WERI-Rb-1 (cell line): ENCODE results near the gene NRSN2.

Source experiments
- DNase-seq: peaks from one replicate; pipeline ENCODE4 v3.0.0-alpha.2; 2020
- H3K27ac ChIP-seq: fragments of 250-450 bp; sonication (Bioruptor Pico); 2 replicates; pipeline ENCODE4 v1.5.1; 2020; ENCODE audit warnings: mild to moderate bottlenecking, moderate library complexity
- H3K27me3 ChIP-seq: fragments of 250-450 bp; sonication (Bioruptor Pico); 2 replicates; pipeline ENCODE4 v1.5.1; 2021; ENCODE audit warnings: mild to moderate bottlenecking, low read depth, moderate library complexity; ENCODE audit not compliant: insufficient read depth, severe bottlenecking
- H3K36me3 ChIP-seq: fragments of 250-450 bp; sonication (Bioruptor Pico); 2 replicates; pipeline ENCODE4 v1.5.1; 2020; ENCODE audit warnings: mild to moderate bottlenecking, moderate library complexity
- H3K4me3 ChIP-seq: 2 replicates; pipeline ENCODE4 v1.5.1; 2011; ENCODE audit warnings: low read depth, mild to moderate bottlenecking, control low read depth, low read length
- H3K9me3 ChIP-seq: fragments of 250-450 bp; sonication (Bioruptor Pico); 2 replicates; pipeline ENCODE4 v1.5.1; 2021; ENCODE audit warnings: mild to moderate bottlenecking, moderate library complexity; ENCODE audit not compliant: severe bottlenecking
- TF ChIP-seq, protein P1 (sequence below): IDR thresholded peaks from 2 replicates; pipeline ENCODE4 v1.5.1; 2011; ENCODE audit warnings: low read depth, mild to moderate bottlenecking, control low read depth, inconsistent platforms, low read length

NRSN2 gene

DNA sequence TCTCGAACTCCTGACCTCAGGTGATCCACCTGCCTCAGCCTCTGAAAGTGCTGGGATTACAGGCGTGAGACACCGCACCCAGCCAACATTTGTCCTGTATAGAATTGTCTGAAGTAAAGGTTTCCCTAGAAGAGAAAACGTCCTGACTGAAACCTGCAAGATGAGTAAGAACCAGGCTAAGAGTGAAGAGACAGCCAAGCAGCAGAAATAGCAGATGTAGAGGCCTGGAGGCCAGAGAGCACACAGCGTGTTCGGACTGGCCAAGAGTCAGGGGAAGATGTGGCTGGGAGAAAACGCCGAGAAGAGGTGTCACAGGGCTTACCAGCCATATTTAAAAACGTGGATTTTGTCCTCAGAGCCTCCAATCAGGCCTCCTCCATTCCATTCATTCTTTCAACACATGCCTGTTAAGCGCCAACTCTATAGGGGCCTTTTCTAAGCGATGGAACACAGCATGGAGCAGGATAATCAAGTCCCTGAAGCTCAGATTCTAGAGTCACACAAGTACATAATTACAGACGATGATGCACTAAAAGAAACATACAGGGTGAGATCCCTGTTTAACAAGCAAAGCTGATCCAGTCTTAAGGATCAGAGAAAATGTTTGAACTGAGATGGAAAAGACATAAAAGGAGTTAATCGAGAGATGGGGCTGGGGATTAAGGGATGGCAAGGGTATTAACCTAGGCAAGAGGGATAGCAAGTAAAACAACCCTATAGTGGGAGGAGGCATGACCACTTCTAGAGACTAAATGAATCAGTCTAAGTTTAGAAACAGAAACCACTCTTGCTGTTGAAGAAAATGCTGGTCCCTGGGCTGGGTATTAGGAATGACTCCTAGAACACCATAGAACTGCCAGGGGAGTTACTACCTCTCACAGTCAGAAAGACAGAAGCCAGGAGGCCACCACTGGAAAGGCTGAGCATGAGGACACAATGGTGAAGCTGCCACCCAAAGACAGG is 44.7 kb upstream of the NRSN2 start:
- no peak overlapping the region for H3K4me3 ChIP-seq

DNA sequence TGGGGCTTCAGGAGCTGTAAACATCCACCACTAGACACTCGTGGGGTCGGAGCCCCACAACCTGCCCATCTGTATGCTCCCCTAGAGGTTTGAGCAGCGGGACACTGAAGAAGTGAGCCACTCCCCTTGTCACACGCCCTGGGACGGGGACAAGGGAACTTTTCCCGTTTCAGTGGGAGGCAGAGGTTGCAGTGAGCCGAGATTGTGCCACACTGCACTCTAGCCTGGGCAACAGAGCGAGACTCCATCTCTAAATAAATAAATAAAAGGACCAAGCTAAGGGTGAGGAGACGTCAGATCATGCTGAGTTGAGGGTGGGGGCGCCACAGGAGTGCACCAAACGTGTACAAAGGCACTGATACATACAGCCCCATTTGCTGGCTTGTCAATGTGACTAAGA is 41.2 kb upstream of the NRSN2 start:
- TF ChIP-seq, protein P1, sequence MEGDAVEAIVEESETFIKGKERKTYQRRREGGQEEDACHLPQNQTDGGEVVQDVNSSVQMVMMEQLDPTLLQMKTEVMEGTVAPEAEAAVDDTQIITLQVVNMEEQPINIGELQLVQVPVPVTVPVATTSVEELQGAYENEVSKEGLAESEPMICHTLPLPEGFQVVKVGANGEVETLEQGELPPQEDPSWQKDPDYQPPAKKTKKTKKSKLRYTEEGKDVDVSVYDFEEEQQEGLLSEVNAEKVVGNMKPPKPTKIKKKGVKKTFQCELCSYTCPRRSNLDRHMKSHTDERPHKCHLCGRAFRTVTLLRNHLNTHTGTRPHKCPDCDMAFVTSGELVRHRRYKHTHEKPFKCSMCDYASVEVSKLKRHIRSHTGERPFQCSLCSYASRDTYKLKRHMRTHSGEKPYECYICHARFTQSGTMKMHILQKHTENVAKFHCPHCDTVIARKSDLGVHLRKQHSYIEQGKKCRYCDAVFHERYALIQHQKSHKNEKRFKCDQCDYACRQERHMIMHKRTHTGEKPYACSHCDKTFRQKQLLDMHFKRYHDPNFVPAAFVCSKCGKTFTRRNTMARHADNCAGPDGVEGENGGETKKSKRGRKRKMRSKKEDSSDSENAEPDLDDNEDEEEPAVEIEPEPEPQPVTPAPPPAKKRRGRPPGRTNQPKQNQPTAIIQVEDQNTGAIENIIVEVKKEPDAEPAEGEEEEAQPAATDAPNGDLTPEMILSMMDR = no peak
- Histone ChIP-seq H3K9me3 (no peaks in the 10 kb centered on the region), H3K27me3 (no peaks in the 10 kb centered on the region), H3K4me3 (no peak overlapping the region), H3K36me3 (peaks cover under 1% of the 10 kb centered on the region), H3K27ac (no peak overlapping the region)
- no peak for DNase-seq

More for the DNA sequence above, 44.7 kb upstream of the NRSN2 start:
- Histone ChIP-seq H3K9me3 (no peaks in the 10 kb centered on the region), H3K27ac (peak overlapping the region; percentile 59), H3K36me3 (peaks cover 19% of the 10 kb centered on the region), H3K27me3 (no peaks in the 10 kb centered on the region)
- DNase-seq = peak; percentile 24
- TF ChIP-seq, protein P1 = no peak

DNA sequence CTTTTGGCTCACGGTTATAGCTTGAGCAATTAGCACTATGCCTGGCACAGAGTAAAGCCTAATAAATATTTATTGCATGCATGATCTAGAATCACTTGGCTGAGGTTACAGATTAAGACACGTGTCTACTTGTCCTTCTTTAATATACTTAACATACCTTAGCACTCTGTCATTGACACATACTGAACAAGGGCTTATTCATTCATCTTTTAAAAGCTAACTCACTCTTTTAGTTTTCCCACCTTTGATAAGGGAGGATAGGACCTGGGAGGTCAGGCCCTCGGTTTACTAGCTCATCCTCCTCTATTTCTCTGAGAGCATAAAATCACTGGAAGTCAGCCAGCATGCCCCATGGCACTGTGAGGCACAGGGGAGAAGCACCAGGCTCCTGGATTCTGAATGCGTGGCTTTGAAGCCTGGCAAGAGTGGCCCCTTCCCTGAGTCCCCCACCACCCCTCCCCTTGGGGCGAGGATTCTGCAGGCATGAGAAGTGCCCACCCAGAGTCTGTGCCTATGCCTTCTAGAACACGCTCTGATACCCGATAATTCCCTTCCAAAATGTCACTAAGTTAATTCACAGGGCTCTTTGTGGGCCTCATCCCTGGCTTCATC is 38.4 kb upstream of the NRSN2 start:
- no peaks in the 10 kb centered on the region for H3K9me3 ChIP-seq

DNA sequence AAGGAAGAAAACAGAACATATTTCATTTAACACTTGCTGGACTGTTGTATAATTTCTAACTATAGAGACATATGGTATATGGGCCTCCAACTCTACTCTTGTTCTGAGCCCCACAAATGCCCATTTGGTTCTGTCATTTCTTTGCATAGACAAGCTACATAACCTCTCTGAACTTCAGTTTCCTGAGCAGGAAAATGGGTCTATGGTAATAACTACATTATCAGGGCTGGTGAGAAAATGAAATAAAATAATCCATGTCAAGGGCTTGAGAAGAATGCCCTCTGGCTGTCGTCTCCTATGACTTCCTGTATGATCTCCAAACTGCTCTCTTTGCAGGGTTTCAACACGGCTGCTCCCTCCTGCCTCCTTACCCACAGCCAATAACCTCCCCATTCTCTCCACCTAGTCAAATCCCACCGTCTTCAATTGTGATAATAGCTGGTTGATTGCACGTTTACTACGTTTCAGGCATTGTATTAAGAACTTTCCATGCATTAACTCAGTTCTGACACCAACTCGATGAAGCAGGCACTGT is 37.5 kb upstream of the NRSN2 start:
- DNase-seq = no peak
- Histone ChIP-seq H3K27ac (no peak overlapping the region), H3K9me3 (no peaks in the 10 kb centered on the region), H3K27me3 (no peaks in the 10 kb centered on the region), H3K4me3 (no peak overlapping the region), H3K36me3 (no peaks in the 10 kb centered on the region)
- TF ChIP-seq, protein P1 = no peak

More for the DNA sequence above, 38.4 kb upstream of the NRSN2 start:
- no peaks in the 10 kb centered on the region for H3K27me3 ChIP-seq
- H3K36me3 ChIP-seq = no peaks in the 10 kb centered on the region
- no peak overlapping the region for H3K4me3 ChIP-seq
- no peak overlapping the region for H3K27ac ChIP-seq
- no peak for DNase-seq
- TF ChIP-seq, protein P1 = no peak

DNA sequence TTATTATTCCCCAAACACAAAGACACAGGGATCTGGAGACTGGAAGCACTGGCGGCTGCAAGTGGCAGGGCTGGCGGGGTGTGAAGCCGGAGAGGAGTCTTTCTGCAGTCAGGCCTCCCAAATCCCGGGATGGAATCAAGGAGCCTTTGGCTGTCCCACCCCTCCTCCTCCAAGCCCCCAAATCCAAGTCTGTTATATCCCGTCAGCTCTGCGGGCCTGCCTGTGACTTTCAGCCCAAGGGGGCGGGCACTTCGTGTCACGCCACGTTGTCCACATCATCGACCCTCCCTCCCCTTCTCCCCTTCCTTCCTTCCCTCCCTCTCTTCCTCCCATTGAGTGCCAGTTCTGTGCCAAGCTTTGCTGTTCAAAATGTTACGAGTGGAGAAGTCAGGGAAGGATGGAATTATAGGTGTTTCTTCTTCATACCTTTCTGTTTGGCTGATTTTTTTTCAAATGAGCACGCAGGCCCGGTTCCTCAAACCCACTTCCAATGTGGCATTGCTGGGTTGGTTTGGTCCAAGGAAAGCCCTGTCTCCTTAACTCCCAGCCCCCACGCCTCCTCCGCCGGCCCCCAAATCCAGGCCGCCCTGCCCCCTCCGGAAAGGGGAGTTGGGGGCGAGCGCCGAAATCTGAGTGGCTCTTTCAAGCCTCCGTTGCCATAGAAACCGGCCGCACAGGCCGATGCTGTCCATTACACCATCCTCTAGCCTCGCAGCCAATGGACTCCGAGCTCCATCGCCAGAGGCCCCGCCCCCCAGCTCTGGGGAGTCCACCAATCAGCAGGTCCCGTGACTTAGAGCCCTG is 36.9 kb upstream of the NRSN2 start:
- TF ChIP-seq, protein P1 = no peak
- H3K36me3 ChIP-seq = no peaks in the 10 kb centered on the region
- no peak overlapping the region for H3K4me3 ChIP-seq
- no peak overlapping the region for H3K27ac ChIP-seq
- peak; percentile 37 for DNase-seq
- H3K9me3 ChIP-seq = no peaks in the 10 kb centered on the region
- no peaks in the 10 kb centered on the region for H3K27me3 ChIP-seq
